ENCODE results near the gene CTTN. TPM values are rescaled to one million over a fixed set of nuclear protein-coding genes. Genes with fewer than 3 reads are reported as not detected.

The CTTN gene
- total RNA-seq, 1 donor from 2014 or later: 56.7 TPM

- H3K9me3 Mint-ChIP-seq: no peaks in the 10 kb centered on the region
- H3K27me3 Mint-ChIP-seq: peaks cover 3% of the 10 kb centered on the region
- intact Hi-C loops (cut with micrococcal nuclease): no loop called here
- no peak overlapping the region for H3K4me3 Mint-ChIP-seq
- DNase-seq: no peak
- peaks cover 3% of the 10 kb centered on the region for H3K36me3 Mint-ChIP-seq (ENCODE audit: low read depth)
- H3K4me1 Mint-ChIP-seq: peaks cover 7% of the 10 kb centered on the region
- H3K27ac Mint-ChIP-seq: no peak overlapping the region
Measured at GRCh38 chr11:70420496-70420895, 22.2 kb downstream of the CTTN start.

GRCh38 chr11:70421123-70421522, 22.8 kb downstream of the CTTN start:
- Mint-ChIP-seq H3K9me3 (no peaks in the 10 kb centered on the region), H3K27ac (no peak overlapping the region), H3K27me3 (peaks cover under 1% of the 10 kb centered on the region), H3K36me3 (ENCODE audit: low read depth) (peaks cover 2% of the 10 kb centered on the region), H3K4me3 (no peak overlapping the region), H3K4me1 (peaks cover 7% of the 10 kb centered on the region)
- DNase-seq: peak; percentile 63
- intact Hi-C loops (cut with micrococcal nuclease): no loop called here

GRCh38 chr11:70422692-70423522, 24.6 kb downstream of the CTTN start:
- Mint-ChIP-seq H3K27me3 (no peaks in the 10 kb centered on the region), H3K27ac (no peak overlapping the region), H3K36me3 (ENCODE audit: low read depth) (no peaks in the 10 kb centered on the region), H3K4me1 (peaks cover 7% of the 10 kb centered on the region), H3K4me3 (no peak overlapping the region), H3K9me3 (no peaks in the 10 kb centered on the region)
- no peak for DNase-seq
- intact Hi-C loops (cut with micrococcal nuclease): no loop called here

- intact Hi-C loops (cut with micrococcal nuclease): no loop called here
- Mint-ChIP-seq H3K27ac (peak overlapping the region; percentile 32), H3K9me3 (no peaks in the 10 kb centered on the region), H3K4me3 (no peak overlapping the region), H3K4me1 (peaks cover 7% of the 10 kb centered on the region), H3K27me3 (no peaks in the 10 kb centered on the region), H3K36me3 (ENCODE audit: low read depth) (no peaks in the 10 kb centered on the region)
- peak; percentile 64 for DNase-seq
Measured at GRCh38 chr11:70423523-70424505, 25.5 kb downstream of the CTTN start.

- intact Hi-C loops (cut with micrococcal nuclease): no loop called here
- no peaks in the 10 kb centered on the region for H3K9me3 Mint-ChIP-seq
- no peaks in the 10 kb centered on the region for H3K27me3 Mint-ChIP-seq
- DNase-seq: no peak
- no peak overlapping the region for H3K4me3 Mint-ChIP-seq
- no peaks in the 10 kb centered on the region for H3K36me3 Mint-ChIP-seq (ENCODE audit: low read depth)
- peaks cover 7% of the 10 kb centered on the region for H3K4me1 Mint-ChIP-seq
- no peak overlapping the region for H3K27ac Mint-ChIP-seq
Measured at GRCh38 chr11:70424765-70425344, 26.5 kb downstream of the CTTN start.

- no peaks in the 10 kb centered on the region for H3K27me3 Mint-ChIP-seq
- H3K36me3 Mint-ChIP-seq (ENCODE audit: low read depth): no peaks in the 10 kb centered on the region
- intact Hi-C loops (cut with micrococcal nuclease): no loop called here
- no peak overlapping the region for H3K27ac Mint-ChIP-seq
- H3K4me1 Mint-ChIP-seq: peaks cover 7% of the 10 kb centered on the region
- H3K9me3 Mint-ChIP-seq: no peaks in the 10 kb centered on the region
- DNase-seq: no peak
- H3K4me3 Mint-ChIP-seq: no peak overlapping the region
Measured at GRCh38 chr11:70427436-70427835, 29.1 kb downstream of the CTTN start.

GRCh38 chr11:70428701-70429427, 30.5 kb downstream of the CTTN start:
- Mint-ChIP-seq H3K36me3 (ENCODE audit: low read depth) (no peaks in the 10 kb centered on the region), H3K27ac (no peak overlapping the region), H3K9me3 (no peaks in the 10 kb centered on the region), H3K4me3 (no peak overlapping the region), H3K27me3 (no peaks in the 10 kb centered on the region), H3K4me1 (peaks cover 5% of the 10 kb centered on the region)
- intact Hi-C loops (cut with micrococcal nuclease): no loop called here
- no peak for DNase-seq

- H3K27ac Mint-ChIP-seq: no peak overlapping the region
- peaks cover 1% of the 10 kb centered on the region for H3K4me1 Mint-ChIP-seq
- H3K9me3 Mint-ChIP-seq: no peaks in the 10 kb centered on the region
- intact Hi-C loops (cut with micrococcal nuclease): no loop called here
- no peak overlapping the region for H3K4me3 Mint-ChIP-seq
- H3K36me3 Mint-ChIP-seq (ENCODE audit: low read depth): no peaks in the 10 kb centered on the region
- DNase-seq: no peak
- no peaks in the 10 kb centered on the region for H3K27me3 Mint-ChIP-seq
Measured at GRCh38 chr11:70429428-70429705, 31.0 kb downstream of the CTTN start.

GRCh38 chr11:70429724-70430521, 31.6 kb downstream of the CTTN start:
- no peak overlapping the region for H3K27ac Mint-ChIP-seq
- H3K4me1 Mint-ChIP-seq: no peaks in the 10 kb centered on the region
- H3K27me3 Mint-ChIP-seq: no peaks in the 10 kb centered on the region
- H3K9me3 Mint-ChIP-seq: no peaks in the 10 kb centered on the region
- H3K4me3 Mint-ChIP-seq: no peak overlapping the region
- intact Hi-C loops (cut with micrococcal nuclease): no loop called here
- DNase-seq: no peak
- no peaks in the 10 kb centered on the region for H3K36me3 Mint-ChIP-seq (ENCODE audit: low read depth)

- H3K4me3 Mint-ChIP-seq: no peak overlapping the region
- DNase-seq: no peak
- H3K4me1 Mint-ChIP-seq: no peaks in the 10 kb centered on the region
- H3K36me3 Mint-ChIP-seq (ENCODE audit: low read depth): no peaks in the 10 kb centered on the region
- no peaks in the 10 kb centered on the region for H3K27me3 Mint-ChIP-seq
- no peaks in the 10 kb centered on the region for H3K9me3 Mint-ChIP-seq
- no peak overlapping the region for H3K27ac Mint-ChIP-seq
- intact Hi-C loops (cut with micrococcal nuclease): no loop called here
Measured at GRCh38 chr11:70430671-70431574, 32.6 kb downstream of the CTTN start.

- H3K4me3 Mint-ChIP-seq: no peak overlapping the region
- intact Hi-C loops (cut with micrococcal nuclease): no loop called here
- no peaks in the 10 kb centered on the region for H3K4me1 Mint-ChIP-seq
- DNase-seq: no peak
- no peaks in the 10 kb centered on the region for H3K36me3 Mint-ChIP-seq (ENCODE audit: low read depth)
- no peaks in the 10 kb centered on the region for H3K27me3 Mint-ChIP-seq
- H3K9me3 Mint-ChIP-seq: no peaks in the 10 kb centered on the region
- no peak overlapping the region for H3K27ac Mint-ChIP-seq
Measured at GRCh38 chr11:70431611-70432010, 33.3 kb downstream of the CTTN start.

- intact Hi-C loops (cut with micrococcal nuclease): no loop called here
- DNase-seq: no peak
- H3K27me3 Mint-ChIP-seq: no peaks in the 10 kb centered on the region
- H3K9me3 Mint-ChIP-seq: no peaks in the 10 kb centered on the region
- no peaks in the 10 kb centered on the region for H3K36me3 Mint-ChIP-seq (ENCODE audit: low read depth)
- H3K4me1 Mint-ChIP-seq: no peaks in the 10 kb centered on the region
- no peak overlapping the region for H3K4me3 Mint-ChIP-seq
- H3K27ac Mint-ChIP-seq: no peak overlapping the region
Measured at GRCh38 chr11:70432065-70432464, 33.7 kb downstream of the CTTN start.

All from activated CD4-positive, alpha-beta T cell treated with anti-CD3 and anti-CD28 coated beads, Interleukin-2, amount 10 ng/mL, durations not matched to agents 24 days and 14 days (primary cell).